HG03342 (cell line): ENCODE results near the gene PRDM11.

ENCODE experiments used
- ATAC-seq: cut with Tn5 transposase; IDR thresholded peaks from one replicate; pipeline ENCODE4 v1.9.1; 2021; ENCODE audit warnings: mild to moderate bottlenecking, moderate library complexity; ENCODE audit not compliant: unreplicated experiment

PRDM11 gene

DNA sequence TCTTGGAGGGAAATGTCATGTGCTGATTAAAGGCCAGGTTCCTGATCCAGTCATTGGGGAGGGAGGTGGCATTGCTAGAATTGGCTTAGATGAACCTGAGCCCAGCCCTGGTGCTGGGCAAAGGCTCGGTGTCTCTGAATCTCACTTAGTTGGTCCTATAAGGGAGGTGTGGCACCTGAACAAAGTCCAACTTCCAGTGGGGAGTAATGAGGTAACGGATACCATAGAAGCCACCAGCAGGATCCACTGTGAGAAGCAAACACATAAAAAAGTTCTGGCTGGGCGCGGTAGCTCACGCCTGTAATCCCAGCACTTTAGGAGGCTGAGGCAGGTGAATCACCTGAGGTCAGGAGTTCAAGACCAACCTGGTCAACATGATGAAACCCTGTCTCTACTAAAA, 26.6 kb downstream of the PRDM11 start:
- ATAC-seq, result no peak

DNA sequence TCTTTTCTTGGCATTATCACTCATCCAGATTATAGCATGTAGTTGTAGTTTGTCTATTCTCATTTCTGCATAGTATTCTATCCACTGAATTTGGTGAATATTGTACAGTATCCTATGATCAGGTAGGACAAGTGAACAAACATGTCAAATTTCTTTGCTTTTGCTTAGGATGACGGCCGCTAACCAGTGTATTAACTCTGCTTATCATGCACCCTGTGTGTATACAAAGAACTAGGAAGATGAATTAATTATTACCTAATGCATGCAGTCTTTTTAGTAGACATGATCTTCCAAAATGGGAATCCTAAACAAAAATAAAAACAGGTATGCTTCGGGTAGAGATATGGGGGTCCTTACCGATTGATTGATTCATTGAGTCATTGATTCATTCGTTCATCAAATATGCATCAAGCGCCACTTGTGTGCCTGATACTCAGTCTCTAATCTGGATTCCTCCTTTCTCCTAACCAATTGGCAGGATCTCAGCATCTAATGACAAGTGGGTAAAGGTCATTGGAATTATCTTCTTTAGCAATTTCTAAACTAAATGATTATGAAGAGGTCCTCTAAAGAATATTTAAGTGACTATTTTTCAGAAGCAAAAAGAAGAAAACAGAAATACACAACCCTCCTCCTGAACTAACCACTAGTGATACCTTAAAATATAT, 27.9 kb downstream of the PRDM11 start:
- no peak for ATAC-seq

DNA sequence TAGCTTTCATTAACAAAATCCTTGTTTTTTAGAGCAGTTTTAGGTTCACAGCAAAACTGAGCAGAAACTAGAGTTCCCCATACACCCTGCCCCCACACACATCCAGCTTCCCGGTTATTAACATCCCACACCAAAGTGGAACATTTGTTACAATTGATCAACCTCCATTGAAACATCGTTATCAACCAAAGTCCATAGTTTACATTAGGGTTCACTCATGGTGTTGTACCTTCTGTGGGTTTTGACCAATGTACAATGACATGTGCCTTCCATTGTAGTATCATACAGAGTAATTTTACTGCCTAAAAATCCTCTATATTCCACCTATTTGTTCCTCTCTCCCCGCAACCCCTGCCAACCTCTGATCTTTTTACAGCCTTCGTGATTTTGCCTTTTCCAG, 28.5 kb downstream of the PRDM11 start:
- no peak for ATAC-seq

DNA sequence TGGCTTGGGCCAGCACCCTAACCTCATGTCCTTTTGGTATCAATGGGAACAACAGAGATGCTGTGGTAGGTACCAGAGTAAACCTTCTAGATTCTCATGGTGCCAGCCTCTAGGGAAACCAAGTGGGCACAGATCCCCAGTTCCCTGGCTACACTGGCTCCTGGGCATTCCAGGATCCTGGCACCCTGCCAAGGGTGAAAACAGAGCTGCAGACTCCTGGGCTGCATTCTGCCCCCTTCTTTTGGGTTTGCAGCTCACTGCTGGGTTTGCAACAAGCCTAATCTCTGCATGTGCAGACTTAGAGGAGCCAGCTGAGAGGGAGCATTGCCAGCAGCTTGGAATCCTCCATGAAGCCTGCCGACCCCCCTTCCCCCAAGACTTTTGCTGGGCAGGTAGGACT, 30.6 kb downstream of the PRDM11 start:
- ATAC-seq, result no peak

DNA sequence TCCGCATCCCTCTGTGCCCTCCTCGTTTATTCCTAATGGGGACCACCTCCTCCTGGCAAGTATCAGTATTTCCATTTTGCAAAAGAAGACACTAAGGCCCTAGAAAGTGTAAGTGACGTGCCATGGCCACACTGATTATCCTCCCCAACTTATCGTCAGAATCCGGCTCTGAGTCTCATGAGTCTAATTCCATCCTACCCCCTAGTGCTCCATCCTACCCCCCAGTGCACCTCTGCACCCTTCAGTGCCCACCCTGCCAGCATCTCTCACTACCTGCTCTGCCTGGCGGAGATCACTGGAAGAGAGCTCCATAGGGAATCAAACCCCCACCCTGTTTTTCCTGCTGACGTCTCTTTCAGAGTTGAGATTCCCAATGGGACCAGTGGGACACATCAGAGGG, 31.8 kb downstream of the PRDM11 start:
- ATAC-seq, result no peak

DNA sequence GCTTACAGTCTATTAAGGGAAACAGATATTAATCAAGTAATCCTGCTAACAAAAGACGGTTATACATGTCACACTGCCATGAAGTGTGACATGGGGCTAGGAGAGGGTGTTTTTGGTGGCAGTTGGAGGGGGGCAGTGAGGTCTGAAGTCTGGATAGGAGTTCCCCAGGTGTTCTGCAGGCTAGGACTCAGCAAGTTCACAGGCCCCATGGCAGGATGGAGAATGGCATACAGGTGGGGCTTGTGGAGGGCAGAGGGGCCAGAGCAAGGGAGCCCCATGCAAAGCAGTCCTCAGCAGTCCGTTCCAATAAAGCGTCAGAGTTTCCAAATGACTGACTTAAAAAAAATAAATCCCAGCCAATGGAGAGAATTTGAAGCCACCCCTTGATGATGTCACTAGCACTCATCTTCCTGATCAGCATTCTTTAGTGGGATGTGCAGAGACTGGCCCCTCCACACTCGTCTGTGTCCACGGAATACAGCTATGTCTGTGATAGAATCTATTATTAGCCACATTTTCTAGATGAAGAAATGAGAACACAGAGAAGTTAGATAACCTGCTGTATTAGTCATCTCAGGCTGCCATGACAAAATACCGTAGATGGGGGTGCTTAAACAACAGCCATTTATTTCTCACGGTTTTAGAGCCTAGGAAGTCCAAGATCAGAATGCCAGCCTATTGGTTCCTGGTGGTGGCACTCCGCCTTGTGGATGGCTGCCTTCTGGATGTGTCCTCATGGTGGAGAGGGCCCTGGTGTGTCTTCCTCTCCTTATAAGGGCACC, 32.6 kb downstream of the PRDM11 start:
- no peak for ATAC-seq

DNA sequence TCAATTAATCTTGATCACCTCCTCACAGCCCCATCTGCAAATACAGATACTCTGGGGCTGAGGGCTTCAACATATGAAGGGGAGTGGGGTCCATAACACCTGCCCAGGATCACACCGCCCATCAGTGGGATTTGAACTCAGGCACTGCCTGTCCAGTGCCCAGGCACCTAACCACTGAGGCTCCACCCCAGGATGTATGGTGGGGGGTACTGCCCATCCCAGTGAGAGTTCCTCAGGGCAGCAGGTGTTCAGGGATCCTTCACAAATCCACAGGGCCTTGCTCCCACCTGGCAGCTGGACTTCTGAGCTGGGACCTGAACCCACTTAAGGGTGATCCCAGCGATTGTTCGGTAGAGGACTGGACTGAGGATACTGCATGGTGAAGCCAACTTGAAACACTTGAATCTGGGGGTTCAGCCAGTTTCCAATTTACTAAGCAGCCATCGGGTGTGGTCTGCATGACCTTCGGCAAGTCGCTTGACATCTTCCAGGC, 33.3 kb downstream of the PRDM11 start:
- no peak for ATAC-seq

DNA sequence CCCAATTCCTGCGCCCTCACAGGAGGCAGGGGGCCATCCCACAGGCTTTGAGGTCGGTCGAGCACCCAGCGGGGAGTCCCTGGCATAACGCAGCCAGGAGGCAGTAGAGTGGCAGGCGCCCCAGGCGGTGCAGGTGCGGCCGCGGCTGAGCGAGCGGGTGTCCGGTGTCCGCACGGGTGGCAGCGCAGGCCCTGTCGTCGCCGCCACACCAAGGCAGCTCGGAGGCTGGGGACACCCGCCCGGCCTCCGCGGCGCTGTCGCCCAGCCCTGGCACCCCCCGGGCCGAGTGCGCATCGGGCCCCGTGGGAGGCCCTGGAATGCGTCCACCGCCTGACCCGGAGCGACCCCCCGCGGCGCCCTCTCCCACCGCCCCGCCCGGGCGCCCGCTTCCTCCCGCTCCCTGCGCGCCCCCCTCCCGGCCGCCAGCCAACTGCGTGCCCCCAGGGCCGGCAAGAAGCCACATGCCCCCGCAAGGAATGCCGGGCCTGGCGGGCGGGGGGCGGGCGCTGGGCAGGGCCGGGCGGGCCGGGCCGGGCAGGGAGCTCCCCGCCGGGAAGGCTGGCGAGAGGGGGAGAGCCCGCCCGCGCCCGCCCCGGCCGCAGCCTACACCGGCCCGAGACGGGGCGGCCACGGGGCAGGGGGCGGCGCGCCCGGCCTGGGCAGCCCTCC, 33.9 kb downstream of the PRDM11 start:
- no peak for ATAC-seq

DNA sequence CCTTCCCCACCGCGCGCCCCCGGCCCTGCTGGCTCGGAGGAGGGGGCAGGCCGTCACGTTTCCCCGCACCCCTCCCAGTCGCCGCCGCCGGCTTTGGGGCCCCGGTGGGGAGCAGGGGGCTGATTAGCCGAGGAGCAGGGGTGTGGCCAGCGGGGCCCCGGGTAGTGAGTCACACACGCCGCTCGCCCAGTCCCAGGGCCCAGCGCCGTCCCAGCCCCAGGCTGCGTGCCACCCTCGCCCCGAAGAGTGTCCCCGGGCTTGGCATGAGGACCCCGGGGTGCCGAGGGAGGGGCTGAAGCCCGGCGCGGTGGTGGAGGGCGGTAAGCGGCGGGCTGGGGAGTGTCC, 34.4 kb downstream of the PRDM11 start:
- no peak for ATAC-seq

DNA sequence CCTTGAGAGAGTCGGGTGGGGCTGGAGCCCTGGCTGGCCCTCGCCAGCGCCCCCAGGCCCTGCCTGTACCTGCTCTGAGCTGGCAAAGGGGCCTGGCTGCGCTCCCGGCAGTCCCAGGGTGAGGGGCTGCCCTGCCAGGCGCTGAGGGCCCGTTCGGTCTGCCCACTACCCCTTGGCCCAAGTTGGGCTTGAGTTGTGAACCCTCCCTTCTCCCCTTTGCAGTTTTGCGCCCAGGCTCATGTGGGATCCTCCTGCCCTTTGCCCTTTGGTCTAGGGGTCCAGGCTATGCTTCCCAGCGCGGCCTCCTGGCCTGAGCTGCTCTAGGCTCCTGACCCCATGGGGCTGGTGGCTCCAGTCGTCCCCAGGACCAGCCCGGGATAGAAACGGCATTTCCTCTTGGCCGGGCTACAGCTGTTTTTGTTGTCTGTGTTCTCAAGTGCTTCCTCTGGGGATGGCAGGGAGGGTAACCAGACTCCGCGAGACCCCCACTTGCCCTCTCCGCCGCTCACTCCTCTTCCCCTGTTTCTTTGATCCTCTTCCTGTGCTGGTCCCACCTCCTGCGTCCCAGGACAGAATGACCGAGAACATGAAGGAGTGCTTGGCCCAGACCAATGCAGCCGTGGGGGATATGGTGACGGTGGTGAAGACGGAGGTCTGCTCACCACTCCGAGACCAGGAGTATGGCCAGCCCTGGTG, 34.9 kb downstream of the PRDM11 start:
- ATAC-seq, result no peak

DNA sequence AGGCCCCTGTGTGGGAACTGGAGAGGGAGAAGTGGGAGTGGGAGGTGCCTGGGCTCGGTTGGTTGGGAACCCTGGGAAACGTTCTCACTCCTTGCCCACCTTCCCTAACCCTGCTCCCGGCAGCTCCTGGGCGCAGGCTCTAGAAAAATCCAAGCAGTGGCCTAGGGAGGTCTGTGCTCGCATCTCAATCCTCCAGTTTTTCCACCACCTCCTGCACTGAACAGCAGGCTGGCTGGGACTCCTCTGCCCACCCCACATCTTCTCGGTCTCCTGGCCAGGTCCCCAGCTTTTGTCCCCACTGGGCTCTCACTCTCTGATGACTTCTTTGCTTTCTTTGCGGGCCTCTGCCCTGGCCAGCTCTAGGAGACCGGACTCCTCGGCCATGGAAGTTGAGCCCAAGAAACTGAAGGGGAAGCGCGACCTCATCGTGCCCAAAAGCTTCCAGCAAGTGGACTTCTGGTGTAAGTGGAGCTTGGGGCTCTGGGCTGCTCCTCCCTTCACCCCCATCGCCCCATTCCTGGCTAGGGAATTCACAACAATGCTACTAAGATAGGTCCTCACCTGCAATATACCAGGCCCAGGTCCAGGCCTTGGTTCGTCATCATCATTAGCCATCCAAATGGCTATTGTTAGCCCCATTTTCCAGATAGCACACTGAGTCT, 35.6 kb downstream of the PRDM11 start:
- no peak for ATAC-seq

DNA sequence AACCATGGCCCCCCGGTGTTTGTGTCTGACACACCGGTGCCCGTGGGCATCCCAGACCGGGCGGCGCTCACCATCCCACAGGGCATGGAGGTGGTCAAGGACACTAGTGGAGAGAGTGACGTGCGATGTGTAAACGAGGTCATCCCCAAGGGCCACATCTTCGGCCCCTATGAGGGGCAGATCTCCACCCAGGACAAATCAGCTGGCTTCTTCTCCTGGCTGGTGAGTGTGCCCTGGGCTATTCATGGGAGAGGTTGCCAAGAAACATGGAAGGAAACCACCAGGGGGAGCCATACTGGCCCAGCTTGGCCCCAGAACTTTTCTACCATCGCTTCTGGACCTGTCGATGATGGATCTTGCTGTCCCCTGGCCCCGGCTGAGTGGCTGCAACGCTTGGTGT, 36.5 kb downstream of the PRDM11 start:
- no peak for ATAC-seq

DNA sequence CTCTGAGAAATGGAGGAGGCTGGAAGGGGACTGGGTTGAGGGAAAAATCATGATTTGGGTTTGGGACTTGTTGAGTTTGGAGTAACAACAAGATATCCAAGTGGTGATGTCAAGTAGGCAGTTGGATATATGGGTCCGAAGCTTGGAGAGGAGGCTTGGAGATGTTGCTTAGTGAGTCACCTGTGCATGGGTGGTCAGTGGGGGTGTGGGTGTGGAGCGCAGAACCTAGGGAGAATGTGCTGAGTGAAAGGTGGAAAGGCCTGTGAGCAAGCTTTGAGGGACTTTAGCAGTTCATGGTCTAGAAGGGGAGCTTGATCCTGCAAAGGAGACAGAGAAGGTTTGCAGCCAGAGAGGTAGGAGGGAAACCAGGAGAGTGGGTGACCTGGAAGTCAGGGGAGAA, 38.2 kb downstream of the PRDM11 start:
- ATAC-seq, result no peak

DNA sequence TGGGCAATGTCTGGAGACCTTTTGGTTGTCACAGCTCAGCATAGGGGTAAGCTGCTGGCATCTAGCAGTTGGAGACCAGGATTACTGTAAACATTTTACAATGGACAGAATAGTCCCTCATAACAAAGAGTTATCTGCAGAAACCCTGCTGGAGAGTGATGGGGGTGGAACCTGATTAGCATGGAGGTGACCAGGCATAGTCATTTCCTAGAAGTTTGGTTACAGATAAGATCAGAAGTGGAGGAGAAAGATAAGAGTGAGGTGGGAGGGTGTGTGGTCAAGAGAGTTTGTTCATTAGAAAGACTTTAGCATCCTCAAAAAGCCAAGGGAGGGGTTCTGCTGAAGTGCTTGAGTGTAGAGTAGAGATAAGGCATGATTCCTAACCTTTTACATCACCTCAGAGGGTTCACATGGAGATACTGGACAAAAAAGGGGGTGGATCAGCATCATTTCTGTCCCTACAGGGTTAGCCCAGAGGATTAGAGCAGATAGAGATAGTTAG, 38.8 kb downstream of the PRDM11 start:
- ATAC-seq, result no peak

DNA sequence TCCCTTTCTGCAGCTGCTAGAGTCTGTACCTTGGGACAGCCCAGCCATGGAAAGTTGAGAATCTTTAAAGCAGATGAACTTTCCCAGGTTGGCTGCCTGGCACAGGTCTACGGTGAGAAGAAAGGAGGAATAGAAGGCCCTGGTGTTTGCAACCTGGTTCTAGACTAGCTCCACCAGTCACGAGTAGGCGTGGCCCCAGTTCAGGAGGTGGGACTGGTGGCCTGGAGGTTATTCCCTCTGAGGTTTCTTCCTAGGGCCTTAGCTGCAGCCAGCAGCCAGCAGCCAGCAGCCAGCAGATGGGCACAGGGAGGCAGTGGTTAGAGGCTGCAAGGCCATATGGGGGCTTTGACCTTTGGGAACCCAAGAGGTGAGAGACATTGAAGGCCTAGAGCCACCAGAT, 40.9 kb downstream of the PRDM11 start:
- no peak for ATAC-seq

DNA sequence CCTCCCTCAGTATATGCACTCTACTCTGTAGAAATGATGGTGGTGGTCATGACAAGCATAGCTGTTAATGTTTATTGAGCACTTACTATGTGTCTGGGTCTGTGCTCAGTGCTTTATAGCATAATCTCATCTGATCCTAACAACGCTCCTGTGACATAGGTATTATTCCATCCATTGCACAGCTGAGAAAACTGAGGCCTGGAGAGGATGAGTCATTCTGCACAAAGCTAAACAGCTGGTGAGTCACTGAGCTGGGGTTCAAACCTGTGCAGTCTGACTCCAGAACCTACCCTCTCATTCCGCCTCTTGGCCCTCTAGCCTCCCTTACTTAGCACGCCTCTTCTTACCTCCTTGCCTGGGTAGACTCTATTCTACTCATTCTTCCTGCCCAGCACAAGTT, 41.7 kb downstream of the PRDM11 start:
- no peak for ATAC-seq

DNA sequence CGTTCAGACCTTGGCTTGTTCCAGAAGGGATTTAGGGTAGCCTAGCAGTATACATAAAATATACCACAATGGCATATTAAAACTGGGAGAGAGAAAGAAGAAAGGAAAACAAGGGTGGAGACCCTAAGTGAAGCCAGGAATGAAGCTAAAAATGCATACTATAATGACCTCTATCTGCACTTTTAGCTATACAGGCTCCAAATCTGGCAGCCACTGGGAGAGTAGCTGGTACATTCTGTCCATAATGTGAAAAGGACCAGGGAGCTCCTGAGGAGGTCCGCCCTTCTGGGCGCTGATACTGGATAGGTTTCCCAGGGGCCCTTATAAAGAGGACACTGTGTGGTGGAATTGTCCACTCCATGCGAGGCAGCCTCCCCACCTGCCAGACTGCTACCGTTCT, 42.8 kb downstream of the PRDM11 start:
- ATAC-seq, result no peak

DNA sequence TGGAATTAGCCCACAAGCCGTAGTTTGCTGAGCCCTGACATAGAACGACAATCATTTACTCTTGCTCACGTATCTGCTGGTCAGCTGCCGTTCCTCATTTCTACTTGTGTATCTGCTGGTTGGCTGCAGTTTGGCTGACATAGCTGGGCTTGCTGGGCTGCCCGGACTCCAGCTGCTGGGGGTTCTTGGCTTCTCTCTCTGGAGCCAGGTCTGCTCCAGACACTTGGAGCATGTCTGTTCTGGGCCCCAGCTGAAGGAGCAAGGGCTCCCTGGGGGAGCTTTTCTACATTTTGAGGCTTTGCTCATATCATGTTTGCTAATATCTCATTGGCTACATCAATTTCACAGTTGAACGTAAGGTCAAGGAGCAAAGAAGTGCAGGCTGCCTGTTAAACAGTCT, 47.3 kb downstream of the PRDM11 start:
- ATAC-seq, result no peak

DNA sequence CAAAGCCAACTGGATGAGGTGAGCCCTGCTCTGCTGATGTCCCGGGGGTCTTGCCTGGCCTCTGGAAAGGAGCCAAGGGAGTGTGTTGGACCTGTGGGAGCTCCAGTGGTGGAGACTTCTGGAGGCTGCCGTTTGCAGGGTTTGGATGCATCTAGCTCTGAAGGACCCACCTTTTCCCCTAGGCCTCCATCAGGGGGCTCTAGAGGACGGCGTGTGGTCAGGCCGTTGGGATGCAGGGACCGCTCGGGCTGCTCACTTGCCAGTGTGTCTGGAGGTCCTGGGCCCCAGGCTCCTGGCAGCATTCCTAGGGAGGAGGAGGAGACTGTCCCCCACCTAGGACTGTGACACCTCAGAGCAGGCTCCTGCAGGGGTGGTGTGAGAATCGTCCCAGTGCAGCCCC, 58.3 kb downstream of the PRDM11 start:
- no peak for ATAC-seq

DNA sequence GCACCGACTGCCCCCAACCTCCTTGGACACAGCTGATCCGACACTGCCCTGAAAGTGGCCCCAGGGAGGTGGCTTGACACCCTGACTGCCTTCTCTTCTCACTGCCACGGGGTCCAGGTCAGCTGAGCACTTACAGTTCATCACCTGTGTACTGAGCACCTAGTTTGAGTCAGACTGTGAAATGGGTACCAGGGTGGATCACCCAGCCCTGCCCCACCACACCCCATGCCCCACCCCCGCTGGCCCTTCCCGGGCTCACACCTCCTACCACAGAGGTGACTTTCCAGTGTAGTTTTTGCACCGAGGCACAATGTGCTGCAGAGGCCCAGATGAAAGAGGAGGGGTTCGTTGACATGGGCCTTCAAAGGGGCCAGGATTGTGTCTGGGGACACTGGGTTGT, 59.5 kb downstream of the PRDM11 start:
- no peak for ATAC-seq

DNA sequence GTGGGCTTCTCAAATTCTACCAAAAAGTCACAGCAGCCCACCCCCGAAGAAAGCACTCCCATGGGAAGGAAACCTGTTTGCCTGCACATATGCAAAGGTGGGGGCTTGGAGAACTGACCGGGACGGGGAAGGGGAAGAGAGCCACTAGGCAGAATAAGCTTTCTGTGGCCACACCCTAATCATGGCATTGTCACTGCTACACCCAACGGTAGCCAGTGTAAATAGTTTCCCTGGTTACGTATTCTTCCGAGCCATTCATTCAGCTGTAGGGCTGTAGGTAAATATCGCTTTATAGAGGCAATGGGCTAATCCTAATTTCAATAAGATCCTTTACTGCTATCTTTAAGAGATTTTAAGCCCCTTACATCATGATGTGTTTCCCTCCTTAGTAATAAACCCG, 61.7 kb downstream of the PRDM11 start:
- no peak for ATAC-seq
